ENCODE results near the gene NUP107.

- TF ChIP-seq CTCF (IDR thresholded peaks at IDR 0.05) (no peak), POLR2A (IDR thresholded peaks at IDR 0.05) (no peak)
These were observed 47.4 kb upstream of the NUP107 start for GRCh38 chr12:68639396-68639767.

All from right lobe of liver (tissue), 4 donors.